WERI-Rb-1 (cell line): ENCODE data around the gene UNC13C.

Experiments used
- DNase-seq: peaks from one replicate; pipeline ENCODE4 v3.0.0-alpha.2; 2020
- H3K27ac ChIP-seq: fragments of 250-450 bp; sonication (Bioruptor Pico); 2 replicates; pipeline ENCODE4 v1.5.1; 2020; ENCODE audit warnings: mild to moderate bottlenecking, moderate library complexity
- H3K27me3 ChIP-seq: fragments of 250-450 bp; sonication (Bioruptor Pico); 2 replicates; pipeline ENCODE4 v1.5.1; 2021; ENCODE audit warnings: mild to moderate bottlenecking, low read depth, moderate library complexity; ENCODE audit not compliant: insufficient read depth, severe bottlenecking
- H3K36me3 ChIP-seq: fragments of 250-450 bp; sonication (Bioruptor Pico); 2 replicates; pipeline ENCODE4 v1.5.1; 2020; ENCODE audit warnings: mild to moderate bottlenecking, moderate library complexity
- H3K4me3 ChIP-seq: 2 replicates; pipeline ENCODE4 v1.5.1; 2011; ENCODE audit warnings: low read depth, mild to moderate bottlenecking, control low read depth, low read length
- H3K9me3 ChIP-seq: fragments of 250-450 bp; sonication (Bioruptor Pico); 2 replicates; pipeline ENCODE4 v1.5.1; 2021; ENCODE audit warnings: mild to moderate bottlenecking, moderate library complexity; ENCODE audit not compliant: severe bottlenecking
- TF ChIP-seq, protein P1 (sequence below): IDR thresholded peaks from 2 replicates; pipeline ENCODE4 v1.5.1; 2011; ENCODE audit warnings: low read depth, mild to moderate bottlenecking, control low read depth, inconsistent platforms, low read length

Gene UNC13C

DNA sequence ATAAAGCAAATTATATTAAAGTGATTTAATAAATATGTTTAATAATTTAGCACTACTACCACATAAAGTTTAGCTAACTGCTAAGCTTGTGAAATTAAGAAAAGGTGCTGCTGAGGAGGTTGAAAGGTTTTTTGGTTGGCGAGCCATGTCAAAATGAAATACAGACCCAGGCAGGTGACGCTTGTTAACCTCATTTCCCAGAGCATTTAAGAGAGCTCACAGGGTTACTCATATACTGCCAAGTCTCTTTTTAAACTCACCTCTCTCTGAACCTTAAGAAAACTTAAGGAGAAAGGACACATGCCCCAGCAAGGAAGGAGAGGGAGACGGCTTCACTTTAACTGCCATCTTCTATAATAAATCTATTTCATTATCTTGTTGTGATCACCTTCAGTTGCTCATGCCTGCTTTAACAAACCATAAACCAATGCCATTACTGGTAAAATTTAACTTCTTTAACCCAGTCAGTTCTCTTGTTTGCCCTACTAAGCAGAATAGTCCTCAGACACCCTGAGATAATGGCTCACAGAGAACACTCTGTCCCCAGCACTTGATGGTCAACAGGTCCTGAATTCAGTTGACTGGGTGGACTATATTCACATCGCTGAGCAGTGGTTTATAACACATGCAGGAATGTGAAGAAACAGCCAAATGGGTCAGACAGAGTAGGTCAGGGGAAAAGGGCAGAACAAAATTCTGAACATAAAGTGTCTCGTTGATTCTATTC, 540.1 kb downstream of the UNC13C start:
- Histone ChIP-seq H3K4me3 (no peak overlapping the region), H3K27ac (no peak overlapping the region), H3K36me3 (no peaks in the 10 kb centered on the region), H3K27me3 (peaks cover 5% of the 10 kb centered on the region), H3K9me3 (no peaks in the 10 kb centered on the region)
- no peak for DNase-seq
- TF ChIP-seq, protein P1, sequence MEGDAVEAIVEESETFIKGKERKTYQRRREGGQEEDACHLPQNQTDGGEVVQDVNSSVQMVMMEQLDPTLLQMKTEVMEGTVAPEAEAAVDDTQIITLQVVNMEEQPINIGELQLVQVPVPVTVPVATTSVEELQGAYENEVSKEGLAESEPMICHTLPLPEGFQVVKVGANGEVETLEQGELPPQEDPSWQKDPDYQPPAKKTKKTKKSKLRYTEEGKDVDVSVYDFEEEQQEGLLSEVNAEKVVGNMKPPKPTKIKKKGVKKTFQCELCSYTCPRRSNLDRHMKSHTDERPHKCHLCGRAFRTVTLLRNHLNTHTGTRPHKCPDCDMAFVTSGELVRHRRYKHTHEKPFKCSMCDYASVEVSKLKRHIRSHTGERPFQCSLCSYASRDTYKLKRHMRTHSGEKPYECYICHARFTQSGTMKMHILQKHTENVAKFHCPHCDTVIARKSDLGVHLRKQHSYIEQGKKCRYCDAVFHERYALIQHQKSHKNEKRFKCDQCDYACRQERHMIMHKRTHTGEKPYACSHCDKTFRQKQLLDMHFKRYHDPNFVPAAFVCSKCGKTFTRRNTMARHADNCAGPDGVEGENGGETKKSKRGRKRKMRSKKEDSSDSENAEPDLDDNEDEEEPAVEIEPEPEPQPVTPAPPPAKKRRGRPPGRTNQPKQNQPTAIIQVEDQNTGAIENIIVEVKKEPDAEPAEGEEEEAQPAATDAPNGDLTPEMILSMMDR: no peak

DNA sequence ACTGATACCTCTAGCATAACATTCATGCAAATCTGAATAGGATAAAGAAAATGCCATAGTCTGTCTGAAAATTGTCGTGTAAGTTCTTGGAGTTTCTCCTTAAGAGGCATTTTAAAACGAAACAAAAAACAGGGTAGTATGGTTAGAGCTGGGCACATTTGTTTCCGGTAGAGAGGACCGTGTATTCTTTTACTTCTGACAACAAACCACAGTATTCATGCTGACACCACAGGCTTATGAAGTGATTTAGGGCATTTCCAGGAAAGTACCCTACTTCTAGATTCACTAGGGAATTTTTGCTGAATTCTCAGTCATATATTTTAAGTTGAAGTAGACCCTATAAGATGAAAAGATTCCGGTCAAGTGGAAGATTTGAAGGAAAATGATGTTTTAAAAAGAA, 541.3 kb downstream of the UNC13C start:
- peaks cover 5% of the 10 kb centered on the region for H3K27me3 ChIP-seq
- no peaks in the 10 kb centered on the region for H3K9me3 ChIP-seq
- H3K27ac ChIP-seq: no peak overlapping the region
- H3K4me3 ChIP-seq: no peak overlapping the region
- no peak for DNase-seq
- TF ChIP-seq, protein P1: no peak
- no peaks in the 10 kb centered on the region for H3K36me3 ChIP-seq

DNA sequence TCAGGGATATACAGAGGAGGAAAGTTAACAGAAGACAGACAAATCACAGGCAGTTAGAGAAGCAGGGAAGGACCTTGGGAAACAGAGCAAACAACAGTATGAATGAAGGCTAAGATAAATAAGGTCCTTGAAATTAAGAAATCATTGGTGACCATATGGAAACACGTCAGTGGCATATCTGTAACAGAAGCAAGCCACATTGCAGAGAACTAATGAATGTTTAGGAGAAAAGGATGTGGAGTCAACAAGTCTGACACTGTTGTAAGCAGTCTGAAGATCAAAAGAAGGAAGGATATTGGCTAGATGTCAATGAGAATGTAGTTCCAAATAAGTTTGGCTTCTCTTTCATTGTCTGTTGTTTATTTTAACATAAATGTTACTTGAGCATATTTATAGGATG, 542.4 kb downstream of the UNC13C start:
- DNase-seq: no peak
- Histone ChIP-seq H3K36me3 (no peaks in the 10 kb centered on the region), H3K27ac (no peak overlapping the region), H3K27me3 (peaks cover 5% of the 10 kb centered on the region), H3K9me3 (no peaks in the 10 kb centered on the region), H3K4me3 (no peak overlapping the region)
- TF ChIP-seq, protein P1: no peak

DNA sequence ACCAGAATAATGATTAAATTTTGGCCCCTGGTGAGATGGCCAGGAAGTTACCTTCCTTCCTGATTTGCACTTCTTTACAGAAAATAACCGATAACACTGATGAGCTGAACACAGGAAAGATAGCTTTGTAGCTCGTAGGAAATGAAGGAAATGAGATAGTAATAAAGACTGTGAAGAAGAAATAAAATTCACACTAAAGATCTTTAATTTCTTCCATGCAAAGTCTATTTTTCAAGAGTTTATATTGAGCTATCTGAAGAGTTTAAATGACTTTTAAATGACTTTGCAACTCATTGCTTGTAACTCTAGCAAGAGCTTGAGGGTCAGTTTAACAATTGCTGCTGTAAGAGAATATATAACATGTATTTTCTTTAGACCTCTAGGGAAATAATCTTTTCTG, 543.0 kb downstream of the UNC13C start:
- H3K36me3 ChIP-seq: no peaks in the 10 kb centered on the region
- H3K9me3 ChIP-seq: no peaks in the 10 kb centered on the region
- H3K27me3 ChIP-seq: peaks cover 5% of the 10 kb centered on the region
- H3K27ac ChIP-seq: no peak overlapping the region
- TF ChIP-seq, protein P1: no peak
- DNase-seq: no peak
- no peak overlapping the region for H3K4me3 ChIP-seq

DNA sequence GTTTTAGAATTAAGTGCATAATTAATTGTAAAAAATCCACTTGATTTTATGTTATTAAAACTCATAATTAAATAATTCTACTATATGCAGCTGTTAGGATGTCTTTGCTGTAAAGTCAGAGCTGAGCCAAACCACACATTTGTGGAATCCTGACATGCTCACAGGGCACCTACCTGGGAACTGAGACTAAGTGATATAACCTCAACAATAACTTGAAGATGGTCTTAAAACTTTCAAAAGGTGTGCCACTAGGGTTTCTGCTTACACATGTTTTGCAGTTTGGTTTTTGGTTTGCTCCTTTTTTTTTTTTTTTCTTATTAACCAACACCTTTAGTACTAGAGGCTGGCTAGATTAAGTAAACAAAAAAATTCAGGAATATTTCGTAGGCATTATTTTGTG, 549.8 kb downstream of the UNC13C start:
- Histone ChIP-seq H3K27me3 (no peaks in the 10 kb centered on the region), H3K9me3 (no peaks in the 10 kb centered on the region), H3K36me3 (no peaks in the 10 kb centered on the region), H3K27ac (no peak overlapping the region), H3K4me3 (no peak overlapping the region)
- TF ChIP-seq, protein P1: no peak
- DNase-seq: no peak

DNA sequence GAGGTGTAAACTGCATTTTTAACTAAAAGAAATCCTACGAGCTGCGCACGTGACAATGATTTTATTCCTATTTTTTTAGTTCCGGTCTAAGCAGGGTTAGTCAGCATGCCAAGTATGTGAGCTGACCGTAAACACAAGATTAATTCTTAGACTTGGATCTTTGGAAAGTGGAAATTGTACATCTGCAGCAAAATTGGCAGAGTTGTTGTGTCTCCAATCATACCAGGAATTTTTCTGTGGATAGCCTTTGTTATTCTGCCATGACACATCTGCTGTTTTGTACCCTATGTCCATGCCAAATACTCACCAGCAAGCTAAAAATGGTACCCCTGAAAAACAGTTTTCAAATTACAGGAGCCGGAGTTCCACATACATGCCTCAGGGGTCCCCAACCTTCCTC, 562.5 kb downstream of the UNC13C start:
- Histone ChIP-seq H3K9me3 (no peaks in the 10 kb centered on the region), H3K4me3 (no peak overlapping the region), H3K27me3 (no peaks in the 10 kb centered on the region), H3K36me3 (no peaks in the 10 kb centered on the region), H3K27ac (no peak overlapping the region)
- TF ChIP-seq, protein P1: no peak
- no peak for DNase-seq
